Upper lobe of left lung (tissue), 4 donors: ENCODE data around the gene JMJD6.
"Not testable (repeated sequence)": the region's sequence is repeated elsewhere in the genome, so short reads cannot be mapped to it uniquely, and the experiment has no call there.

ENCODE experiments used
- POLR2AphosphoS5 ChIP-seq, 2 donors: sonication (generic); formaldehyde crosslinking; IDR thresholded peaks; one replicate each; pipeline ENCODE4 v1.5.1; 2017; ENCODE audit warnings: antibody characterized with exemption in 2 of 2
- TF ChIP-seq, protein P1 (sequence below), 6 experiments: fragments of 450-650 bp in 4 of 6; fragments of 200-600 bp in 2 of 6; sonication (generic) in 2 of 6; IDR thresholded peaks; one replicate each; pipeline ENCODE4 v1.5.1; 2016 to 2019; ENCODE audit warnings: antibody characterized with exemption in 6 of 6

DNA sequence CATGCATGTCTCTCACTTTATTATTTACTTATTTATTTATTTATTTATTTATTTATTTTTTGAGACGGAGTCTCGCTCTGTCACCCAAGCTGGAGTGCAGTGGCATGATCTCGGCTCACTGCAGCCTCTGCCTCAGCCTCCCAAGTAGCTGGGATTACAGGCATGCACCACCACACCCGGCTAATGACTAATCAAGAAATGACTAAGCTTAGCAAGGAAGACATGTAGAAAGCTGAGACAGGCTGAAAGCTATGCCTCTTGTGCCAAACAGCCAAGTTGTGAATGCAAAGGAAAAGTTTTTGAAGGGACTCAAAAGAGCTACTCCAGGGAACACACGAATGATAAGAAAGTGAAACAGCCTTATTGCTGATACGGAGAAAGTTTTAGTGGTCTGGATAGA, 19.4 kb upstream of the JMJD6 start:
- TF ChIP-seq, protein P1, sequence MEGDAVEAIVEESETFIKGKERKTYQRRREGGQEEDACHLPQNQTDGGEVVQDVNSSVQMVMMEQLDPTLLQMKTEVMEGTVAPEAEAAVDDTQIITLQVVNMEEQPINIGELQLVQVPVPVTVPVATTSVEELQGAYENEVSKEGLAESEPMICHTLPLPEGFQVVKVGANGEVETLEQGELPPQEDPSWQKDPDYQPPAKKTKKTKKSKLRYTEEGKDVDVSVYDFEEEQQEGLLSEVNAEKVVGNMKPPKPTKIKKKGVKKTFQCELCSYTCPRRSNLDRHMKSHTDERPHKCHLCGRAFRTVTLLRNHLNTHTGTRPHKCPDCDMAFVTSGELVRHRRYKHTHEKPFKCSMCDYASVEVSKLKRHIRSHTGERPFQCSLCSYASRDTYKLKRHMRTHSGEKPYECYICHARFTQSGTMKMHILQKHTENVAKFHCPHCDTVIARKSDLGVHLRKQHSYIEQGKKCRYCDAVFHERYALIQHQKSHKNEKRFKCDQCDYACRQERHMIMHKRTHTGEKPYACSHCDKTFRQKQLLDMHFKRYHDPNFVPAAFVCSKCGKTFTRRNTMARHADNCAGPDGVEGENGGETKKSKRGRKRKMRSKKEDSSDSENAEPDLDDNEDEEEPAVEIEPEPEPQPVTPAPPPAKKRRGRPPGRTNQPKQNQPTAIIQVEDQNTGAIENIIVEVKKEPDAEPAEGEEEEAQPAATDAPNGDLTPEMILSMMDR (IDR thresholded peaks at IDR 0.05), result not testable (repeated sequence)
- not testable (repeated sequence) for TF ChIP-seq POLR2AphosphoS5 (IDR thresholded peaks at IDR 0.05)
